H9 (cell line): ENCODE results near the gene GGT7. TPM values are rescaled to one million over a fixed set of nuclear protein-coding genes. Genes with fewer than 3 reads are reported as not detected.

Experiments used
- DNase-seq: peaks from one replicate; pipeline ENCODE4 v3.0.0-alpha.2; 2017
- H2AFZ ChIP-seq: one replicate; pipeline ENCODE4 v1.6.1; 2013; ENCODE audit warnings: mild to moderate bottlenecking, low read length, control low read depth, moderate library complexity
- H2AK5ac ChIP-seq: 2 replicates; pipeline ENCODE4 v1.6.1; 2013; ENCODE audit warnings: low read length, control low read depth, mixed read lengths; ENCODE audit not compliant: insufficient read length
- H2BK120ac ChIP-seq: one replicate; pipeline ENCODE4 v1.6.1; 2013; ENCODE audit warnings: low read depth, mild to moderate bottlenecking, low read length, control low read depth, inconsistent platforms; ENCODE audit not compliant: poor library complexity, severe bottlenecking
- H2BK12ac ChIP-seq: 2 replicates; pipeline ENCODE4 v1.6.1; 2013; ENCODE audit warnings: low read length, control low read depth, mixed read lengths, low read depth; ENCODE audit not compliant: insufficient read length
- H2BK15ac ChIP-seq: 2 replicates; pipeline ENCODE4 v1.6.1; 2013; ENCODE audit warnings: low read depth, low read length, control low read depth
- H2BK20ac ChIP-seq: one replicate; pipeline ENCODE4 v1.6.1; 2013; ENCODE audit warnings: low read depth, mild to moderate bottlenecking, low read length, control low read depth, inconsistent platforms; ENCODE audit not compliant: poor library complexity, severe bottlenecking
- H2BK5ac ChIP-seq: 2 replicates; pipeline ENCODE4 v1.6.1; 2013; ENCODE audit warnings: low read length, control low read depth, mixed read lengths; ENCODE audit not compliant: insufficient read length
- H3K14ac ChIP-seq: 2 replicates; pipeline ENCODE4 v1.6.1; 2013; ENCODE audit warnings: low read length, control low read depth; ENCODE audit not compliant: insufficient read depth
- H3K18ac ChIP-seq: 2 replicates; pipeline ENCODE4 v1.6.1; 2013; ENCODE audit warnings: low read depth, mild to moderate bottlenecking, mixed read lengths, low read length, control low read depth; ENCODE audit not compliant: insufficient read length
- H3K23ac ChIP-seq: 2 replicates; pipeline ENCODE4 v1.6.1; 2013; ENCODE audit warnings: low read length, control low read depth, mixed read lengths, low read depth; ENCODE audit not compliant: insufficient read length
- H3K23me2 ChIP-seq: 2 replicates; pipeline ENCODE4 v1.6.1; 2013; ENCODE audit warnings: low read depth, mild to moderate bottlenecking, mixed read lengths, low read length, control low read depth; ENCODE audit not compliant: insufficient read length, poor library complexity, severe bottlenecking
- H3K27ac ChIP-seq: 2 replicates; pipeline ENCODE4 v1.5.1; 2013; ENCODE audit warnings: low read length, control low read depth, mixed read lengths, low read depth; ENCODE audit not compliant: insufficient read length
- H3K27me3 ChIP-seq: 2 replicates; pipeline ENCODE4 v1.6.1; 2013; ENCODE audit warnings: low read length, control low read depth, inconsistent platforms; ENCODE audit not compliant: insufficient read depth
- H3K4ac ChIP-seq: 2 replicates; pipeline ENCODE4 v1.6.1; 2013; ENCODE audit warnings: low read depth, mild to moderate bottlenecking, control low read depth, inconsistent platforms, low read length, moderate library complexity
- H3K4me1 ChIP-seq: 2 replicates; pipeline ENCODE4 v1.6.1; 2013; ENCODE audit warnings: low read length, control low read depth, inconsistent platforms; ENCODE audit not compliant: insufficient read depth
- H3K4me2 ChIP-seq: 2 replicates; pipeline ENCODE4 v1.6.1; 2013; ENCODE audit warnings: low read length, control low read depth, mixed read lengths; ENCODE audit not compliant: insufficient read length, insufficient read depth
- H3K56ac ChIP-seq: 2 replicates; pipeline ENCODE4 v1.6.1; 2013; ENCODE audit warnings: low read depth, mild to moderate bottlenecking, mixed read lengths, low read length, control low read depth; ENCODE audit not compliant: insufficient read length
- H3K79me1 ChIP-seq: 2 replicates; pipeline ENCODE4 v1.6.1; 2013; ENCODE audit warnings: low read depth, mild to moderate bottlenecking, moderate library complexity, low read length, control low read depth, inconsistent platforms; ENCODE audit not compliant: insufficient read depth, poor library complexity, severe bottlenecking
- H3K79me2 ChIP-seq: 2 replicates; pipeline ENCODE4 v1.6.1; 2013; ENCODE audit warnings: low read length, control low read depth, inconsistent platforms; ENCODE audit not compliant: insufficient read depth
- H3K9ac ChIP-seq: 2 replicates; pipeline ENCODE4 v1.6.1; 2013; ENCODE audit warnings: low read length, control low read depth, mixed read lengths; ENCODE audit not compliant: insufficient read length; ENCODE audit errors: extremely low read depth
- H3K9me3 ChIP-seq: one replicate; pipeline ENCODE4 v1.6.1; 2013; ENCODE audit warnings: low read depth, low read length, inconsistent platforms; ENCODE audit not compliant: control insufficient read depth
- H3T11ph ChIP-seq: one replicate; pipeline ENCODE4 v1.6.1; 2013; ENCODE audit warnings: mild to moderate bottlenecking, low read length, control low read depth, inconsistent platforms
- H4K20me1 ChIP-seq: one replicate; pipeline ENCODE4 v1.6.1; 2013; ENCODE audit not compliant: control insufficient read depth, insufficient read length, insufficient read depth
- H4K5ac ChIP-seq: 2 replicates; pipeline ENCODE4 v1.6.1; 2013; ENCODE audit warnings: low read depth, mild to moderate bottlenecking, mixed read lengths, low read length, control low read depth; ENCODE audit not compliant: insufficient read length
- H4K8ac ChIP-seq: replicated peaks from 2 replicates; pipeline ENCODE4 v1.6.1; 2013; ENCODE audit warnings: low read length, control low read depth, mixed read lengths, low read depth; ENCODE audit not compliant: insufficient read length
- H4K91ac ChIP-seq: 2 replicates; pipeline ENCODE4 v1.6.1; 2013; ENCODE audit warnings: low read depth, mild to moderate bottlenecking, moderate library complexity, mixed read lengths, low read length, control low read depth; ENCODE audit not compliant: insufficient read length
- H3K27ac Mint-ChIP-seq, 3 experiments: 2 replicates in 2 of 3; 3 replicates in 1 of 3; pipeline ENCODE4 v1.8.0; 2020 to 2021; ENCODE audit warnings: mixed read lengths in 3 of 3, mild to moderate bottlenecking in 1 of 3, moderate library complexity in 1 of 3
- H3K27me3 Mint-ChIP-seq: 2 replicates; pipeline ENCODE4 v1.8.0; 2021; ENCODE audit warnings: low read depth, mild to moderate bottlenecking, moderate library complexity, mixed read lengths
- H3K36me3 Mint-ChIP-seq, 3 experiments: 2 replicates in 2 of 3; 3 replicates in 1 of 3; pipeline ENCODE4 v1.8.0; 2020 to 2021; ENCODE audit warnings: low read depth in 3 of 3, mixed read lengths in 3 of 3; ENCODE audit not compliant: insufficient read depth in 1 of 3
- H3K4me1 Mint-ChIP-seq, 2 experiments: 2 replicates each; pipeline ENCODE4 v1.8.0; 2020; ENCODE audit warnings: mixed read lengths in 2 of 2
- H3K4me3 Mint-ChIP-seq, 2 experiments: 2 replicates in 1 of 2; 3 replicates in 1 of 2; pipeline ENCODE4 v1.8.0; 2020 to 2021; ENCODE audit warnings: mild to moderate bottlenecking in 2 of 2, mixed read lengths in 2 of 2, moderate library complexity in 1 of 2
- H3K9me3 Mint-ChIP-seq, 2 experiments: 2 replicates in 1 of 2; 3 replicates in 1 of 2; pipeline ENCODE4 v1.8.0; 2020; ENCODE audit warnings: mild to moderate bottlenecking in 2 of 2, mixed read lengths in 2 of 2, moderate library complexity in 1 of 2
- CTCF ChIP-seq: fragments of 200-600 bp; sonication (generic); conservative IDR thresholded peaks from 3 replicates; pipeline ENCODE4 v1.8.0; 2021; ENCODE audit warnings: antibody characterized with exemption, mild to moderate bottlenecking
- WGBS: extraction: QIAGEN DNeasy Blood & Tissue Kit; methylation state at CpG from one replicate; pipeline ENCODE4 v1.1.7; 2013; ENCODE audit warnings: missing lambda C conversion rate, low lambda C conversion rate, mixed read lengths; ENCODE audit not compliant: insufficient read length; ENCODE audit errors: extremely low coverage; 5-methylcytosine and 5-hydroxymethylcytosine counted together
- total RNA-seq: library from RNA; stranded (reverse); gene quantifications from 2 replicates; pipeline ENCODE4 v1.2.1, GENCODE V29; 2021

The GGT7 gene
- total RNA-seq, 1 experiment from 2014 or later: 38.6 TPM

- no peak for DNase-seq
- Histone ChIP-seq H3K9ac (no peak overlapping the region), H2BK15ac (no peak overlapping the region), H3K27me3 (no peaks in the 10 kb centered on the region), H3K23ac (no peak overlapping the region), H3K23me2 (no peaks in the 10 kb centered on the region), H2BK12ac (no peak overlapping the region), H3K4me2 (no peak overlapping the region), H3K4me1 (no peaks in the 10 kb centered on the region), H3K9me3 (no peaks in the 10 kb centered on the region), H3K27ac (no peak overlapping the region), H4K8ac (no peak overlapping the region), H2BK120ac (no peak overlapping the region), H3K79me2 (no peaks in the 10 kb centered on the region; the same call in 1 of the 2 replicates), H3K56ac (no peak overlapping the region), H4K91ac (no peak overlapping the region), H2AFZ (no peak overlapping the region), H3K18ac (no peak overlapping the region), H3T11ph (no peak overlapping the region), H3K4ac (no peak overlapping the region), H2AK5ac (no peak overlapping the region), H4K20me1 (no peaks in the 10 kb centered on the region), H2BK5ac (no peak overlapping the region), H3K14ac (no peak overlapping the region), H3K79me1 (no peaks in the 10 kb centered on the region), H2BK20ac (no peak overlapping the region), H4K5ac (no peak overlapping the region)
- Mint-ChIP-seq H3K9me3 (peaks cover 4% of the 10 kb centered on the region in 2 experiments; a peak in 2 of 5 replicates), H3K27ac (no peak overlapping the region), H3K4me3 (no peak overlapping the region), H3K4me1 (no peaks in the 10 kb centered on the region), H3K27me3 (no peaks in the 10 kb centered on the region), H3K36me3 (peaks cover 7 to 12% (median 12%) of the 10 kb centered on the region in 3 experiments; a peak in 6 of 7 replicates)
- no CpG with 5 or more reads among the region's 1 CpG for WGBS
- no peak for TF ChIP-seq CTCF
Observed at GRCh38 chr20:34896086-34896621, 23.5 kb upstream of the GGT7 start.
